ENCODE measurements around the gene SLAMF1.
"Not testable (repeated sequence)": the region's sequence is repeated elsewhere in the genome, so short reads cannot be mapped to it uniquely, and the experiment has no call there.

Gene SLAMF1

DNA sequence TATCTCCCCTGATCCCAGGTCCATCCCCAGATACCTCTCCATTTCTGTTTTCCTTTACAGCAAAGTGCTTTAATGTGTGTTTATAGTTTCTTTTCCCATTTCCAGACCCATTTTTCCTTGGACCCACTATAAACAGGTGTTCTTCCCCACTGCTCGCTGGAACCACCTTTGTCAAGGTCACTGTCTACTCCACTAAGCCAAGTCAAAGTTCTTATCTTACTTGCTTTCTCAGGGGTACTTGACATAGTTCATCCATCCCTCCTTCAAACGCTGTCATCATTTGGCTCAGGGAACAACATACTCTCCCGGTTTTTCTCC lies 8.3 kb downstream of the SLAMF1 start:
- DNase-seq: no peak

DNA sequence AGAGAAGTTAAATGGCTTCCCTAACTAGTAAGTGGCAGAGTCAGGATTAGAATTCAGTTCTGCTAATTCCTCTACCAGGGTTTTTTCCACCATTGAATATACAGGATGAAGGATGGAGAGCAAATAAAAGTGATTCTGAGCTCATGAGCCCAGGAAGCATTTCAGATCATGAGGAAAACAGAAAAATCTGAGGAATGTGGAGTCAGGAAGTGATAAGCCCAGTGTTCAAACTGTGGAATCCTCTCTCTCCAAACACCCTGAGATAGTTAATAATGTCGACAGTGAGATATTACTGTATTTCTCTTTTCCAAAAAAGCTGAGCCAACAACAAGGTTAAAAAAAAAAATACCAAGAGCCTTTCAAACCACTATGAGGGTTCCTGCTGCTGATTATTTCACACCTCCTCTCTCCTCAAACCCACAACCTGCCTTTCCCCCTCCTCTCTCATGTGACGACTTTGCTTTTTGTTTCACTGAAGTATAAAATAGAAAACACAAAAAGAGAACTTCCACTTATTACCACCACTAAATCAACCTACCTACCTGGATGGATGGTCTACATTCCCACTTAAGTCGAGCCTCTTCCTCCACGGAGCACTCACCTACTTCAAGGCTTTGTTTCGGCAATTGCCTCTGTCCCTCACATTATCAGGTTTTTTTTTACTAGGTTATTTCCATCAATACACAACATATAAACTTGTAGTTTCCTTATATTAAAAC lies 8.9 kb downstream of the SLAMF1 start:
- no peak for DNase-seq

DNA sequence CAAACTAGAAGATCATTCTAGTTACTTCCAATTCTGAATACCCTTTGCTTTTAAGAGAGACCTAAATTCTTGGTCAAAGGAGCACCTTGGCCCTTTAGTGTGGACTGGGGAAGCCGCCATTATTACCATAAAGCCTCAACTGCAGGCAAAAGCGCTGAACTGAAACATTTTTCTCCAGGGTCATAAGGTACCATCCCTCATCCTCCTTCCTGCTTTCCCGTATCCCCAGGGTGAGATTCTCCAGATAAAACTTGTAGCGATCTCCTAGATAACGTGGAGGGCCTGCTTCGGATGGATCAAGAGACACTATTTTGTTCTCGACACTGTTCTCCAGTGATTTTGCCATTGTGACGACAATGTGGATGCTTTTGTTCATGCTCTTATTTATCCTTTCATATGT lies 9.8 kb downstream of the SLAMF1 start:
- no peak for DNase-seq

DNA sequence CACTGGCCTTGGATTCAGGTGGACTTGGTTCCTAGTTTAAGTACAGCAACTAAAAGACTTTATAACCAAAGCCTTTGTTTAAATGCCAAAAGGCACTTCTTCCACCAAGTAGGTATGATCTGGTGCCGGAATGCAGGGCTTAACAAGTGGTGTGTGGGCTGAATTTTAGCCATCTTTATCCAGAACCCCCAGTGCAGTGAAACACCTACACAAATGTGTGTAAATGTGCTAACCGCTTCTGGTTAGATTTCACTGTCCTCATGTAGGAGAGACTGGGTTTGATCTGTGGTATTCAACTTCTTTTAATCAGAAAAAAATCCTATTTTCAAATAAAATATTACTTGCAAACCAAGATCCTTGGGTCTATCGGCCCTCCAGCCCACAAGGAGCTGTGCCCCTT lies 10.3 kb downstream of the SLAMF1 start:
- DNase-seq: no peak

DNA sequence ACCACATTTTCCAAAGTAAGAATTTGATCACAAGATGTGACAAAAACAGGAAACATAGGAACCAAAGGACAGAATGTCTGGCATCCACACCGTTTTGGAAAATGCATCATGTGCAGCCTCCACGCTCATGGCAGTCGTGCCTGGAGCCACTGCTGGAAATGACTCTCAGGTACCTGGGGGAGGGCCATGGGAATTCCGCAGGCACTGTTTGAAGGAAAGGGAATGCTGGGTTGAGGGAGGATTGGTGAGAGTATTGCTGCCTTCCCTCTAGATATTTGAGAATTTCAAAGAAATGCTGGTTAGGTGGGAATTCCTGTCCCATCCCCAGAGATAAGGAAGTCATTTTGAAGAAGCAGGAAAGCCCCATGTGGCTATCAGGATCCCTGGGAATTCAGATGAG lies 10.8 kb downstream of the SLAMF1 start:
- DNase-seq: no peak

DNA sequence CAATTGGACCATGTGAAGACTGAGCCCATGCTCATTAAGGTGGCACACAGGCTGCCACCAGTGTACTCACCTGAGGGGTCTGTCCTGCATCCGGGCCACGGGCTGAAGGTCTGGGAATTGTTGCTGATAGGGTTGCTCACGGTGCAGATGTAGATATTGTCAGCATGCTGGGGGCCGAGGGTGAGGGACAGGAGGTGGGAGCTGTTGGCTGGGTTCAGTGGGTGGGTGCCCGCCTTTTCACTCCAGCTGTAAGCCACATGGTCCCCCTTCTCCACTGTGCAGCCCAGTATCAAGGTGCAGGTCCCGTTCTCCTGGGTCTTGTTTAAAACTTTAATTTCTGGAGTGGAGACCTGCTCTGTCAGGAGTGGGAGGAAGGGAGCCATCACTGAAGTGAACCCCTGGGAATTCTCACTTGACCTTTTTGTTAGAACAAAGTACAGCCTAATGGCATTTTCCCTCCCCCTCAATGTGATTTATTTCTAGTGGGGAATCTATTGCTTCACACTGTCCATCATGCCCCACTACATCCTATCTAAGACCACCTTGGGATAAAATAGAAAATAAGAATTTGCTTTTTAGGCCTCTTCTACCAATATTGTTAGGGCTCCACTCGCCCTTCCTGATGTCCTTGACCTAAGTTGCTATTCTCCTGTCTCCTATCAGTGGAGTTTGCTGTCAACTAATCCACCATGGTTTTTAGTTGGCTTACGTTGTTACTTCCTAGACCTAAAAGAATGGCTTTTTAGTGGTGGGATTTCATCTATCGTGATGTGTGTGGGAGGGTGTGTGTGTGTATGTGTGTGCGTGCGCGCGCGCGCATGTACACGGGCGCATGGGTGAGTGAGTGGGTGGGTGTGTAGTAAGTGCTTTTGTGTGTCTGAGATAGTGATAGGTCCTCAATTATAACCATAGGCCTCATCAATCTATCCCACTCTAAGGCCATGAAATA lies 12.0 kb downstream of the SLAMF1 start:
- no peak for DNase-seq

DNA sequence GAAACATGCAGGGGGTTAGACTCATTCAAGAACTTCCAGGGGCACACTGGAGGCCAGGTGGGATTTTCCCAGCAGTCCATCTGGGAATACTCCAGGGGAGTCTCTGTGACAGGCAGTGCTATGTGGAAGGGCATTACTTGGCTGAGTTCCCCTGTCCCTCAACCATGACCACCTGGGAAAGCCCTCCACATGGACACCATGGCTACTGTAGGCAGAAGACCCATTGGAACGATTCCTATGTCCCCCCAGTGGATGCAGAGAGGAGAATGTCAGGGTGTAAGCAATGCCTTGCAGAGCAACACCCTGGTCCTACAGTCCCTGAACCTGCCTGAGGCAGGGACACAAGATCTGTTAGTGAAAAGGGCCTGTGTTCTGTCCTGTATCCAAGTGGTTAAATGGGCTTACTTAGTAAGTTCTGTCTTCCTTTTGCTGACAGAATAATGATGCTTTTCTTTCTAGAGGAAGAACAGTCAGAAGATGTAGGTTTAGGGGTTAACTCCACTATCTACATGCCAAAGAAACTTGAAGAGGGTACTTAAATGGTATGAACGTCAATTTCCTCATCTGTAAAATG lies 13.4 kb downstream of the SLAMF1 start:
- no peak for DNase-seq

DNA sequence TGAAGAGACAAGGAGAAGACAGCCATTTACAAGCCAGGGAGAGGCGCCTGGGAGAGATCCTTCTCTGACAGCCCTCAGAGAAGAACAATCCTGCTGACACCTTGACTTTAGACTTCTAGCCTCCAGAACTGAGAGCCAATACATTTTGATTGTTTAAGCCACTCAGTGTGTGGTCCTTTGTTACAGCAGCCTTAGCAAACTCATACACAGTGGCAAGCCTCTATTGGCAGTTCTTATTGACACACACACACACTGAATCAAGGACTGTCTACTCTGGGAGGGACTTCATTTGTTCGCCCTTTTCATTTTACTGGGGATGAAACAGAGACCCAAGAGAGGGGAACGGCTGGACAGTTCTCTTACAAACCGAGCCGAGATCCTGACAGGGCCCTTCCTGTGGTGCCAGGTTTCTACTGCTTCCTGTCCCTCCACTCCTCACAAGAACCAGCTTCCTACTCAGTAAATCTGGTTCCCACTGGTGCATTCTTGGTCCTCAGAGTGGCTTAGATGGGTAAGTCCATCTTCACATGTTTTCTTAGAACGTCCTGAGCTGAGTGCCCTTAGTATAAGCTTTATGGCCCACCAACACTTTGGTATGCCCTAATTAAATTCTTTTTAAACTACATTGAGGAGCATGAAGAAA lies 14.7 kb downstream of the SLAMF1 start:
- DNase-seq: no peak

DNA sequence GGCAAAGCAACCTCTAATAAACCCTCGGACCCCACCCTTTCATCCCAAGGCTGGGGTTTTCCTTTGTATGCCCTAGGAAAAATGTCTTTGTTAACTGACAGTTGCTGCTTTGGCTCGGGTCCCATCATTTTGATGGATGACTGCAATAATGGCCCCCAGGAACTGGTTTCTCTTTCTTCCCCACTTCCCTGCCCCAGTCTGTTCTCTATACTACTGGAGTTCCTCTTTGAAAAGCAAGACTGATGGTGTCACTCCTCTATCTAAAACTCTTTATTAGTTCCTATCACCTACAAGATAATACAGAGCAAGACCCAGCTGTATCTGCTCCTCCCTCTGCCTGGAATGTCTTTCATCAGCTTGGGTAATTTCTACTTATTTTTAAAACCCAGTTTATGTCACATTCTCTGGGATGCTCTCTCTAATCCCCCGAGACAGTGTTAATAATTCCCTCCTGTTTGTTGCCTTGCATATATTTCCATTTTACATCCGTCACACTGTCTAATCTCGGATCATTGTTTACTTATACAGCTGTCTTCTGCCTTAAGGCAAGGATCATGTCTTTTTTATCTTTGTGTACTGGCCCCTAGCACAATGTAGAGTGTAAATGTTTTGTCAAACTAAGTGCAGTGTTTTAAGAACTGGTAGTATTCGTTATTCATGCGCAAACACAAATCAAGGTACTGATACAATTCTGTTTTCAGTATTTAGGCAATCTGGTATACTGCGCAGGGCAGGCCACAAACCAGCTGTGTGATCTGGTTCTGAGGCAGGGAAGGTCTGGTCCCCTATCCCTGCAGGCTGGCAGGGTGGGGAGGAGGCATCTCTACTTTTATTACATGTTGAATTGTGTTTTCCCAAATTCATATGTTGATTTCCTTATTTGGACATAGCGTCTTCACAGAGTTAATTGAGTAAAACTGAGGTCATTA lies 16.1 kb downstream of the SLAMF1 start:
- no peak for DNase-seq

DNA sequence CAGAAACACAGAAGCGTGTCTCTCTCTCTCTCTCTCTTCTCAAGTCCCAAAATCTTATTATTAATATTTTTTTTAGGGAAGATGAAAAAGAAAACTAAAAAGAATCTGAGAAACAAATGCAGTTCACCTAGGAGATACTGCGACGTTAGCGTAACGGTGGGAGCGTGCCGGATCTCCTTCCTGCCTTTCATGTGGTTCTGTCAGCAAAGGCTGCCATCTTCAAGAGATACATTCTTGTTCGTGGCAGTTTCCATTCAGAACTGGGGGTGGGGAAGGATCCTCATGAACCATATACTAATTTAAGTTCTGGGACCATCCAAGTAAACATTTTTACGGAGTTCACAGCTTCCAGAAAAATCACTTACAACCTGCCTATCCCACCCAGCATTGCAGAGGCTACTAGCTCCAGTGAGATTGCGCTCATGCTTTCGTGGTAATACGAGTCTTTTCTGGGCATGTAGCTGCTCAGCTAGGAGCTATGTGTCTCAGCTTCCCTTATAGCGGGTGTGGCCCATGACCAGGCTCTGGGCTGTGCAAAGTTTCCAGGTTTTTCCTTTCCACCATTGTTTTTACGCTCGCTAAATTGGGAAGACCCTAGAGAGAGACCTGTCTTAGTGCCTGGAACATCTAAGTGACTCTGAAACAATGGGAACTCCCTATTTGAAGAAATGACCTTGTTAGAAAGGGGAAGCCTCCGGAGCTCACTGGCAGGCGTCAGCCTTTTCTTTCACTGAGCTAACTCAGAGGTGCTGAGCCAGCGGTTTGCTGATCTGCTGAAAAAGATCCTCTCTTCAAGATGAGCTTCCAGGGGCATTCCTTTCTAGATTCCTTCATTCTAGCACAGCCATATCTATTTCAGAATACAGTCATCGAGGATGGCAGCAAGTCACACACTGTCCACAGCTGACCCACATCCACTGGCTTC lies 17.3 kb downstream of the SLAMF1 start:
- peak; percentile 8 for DNase-seq

DNA sequence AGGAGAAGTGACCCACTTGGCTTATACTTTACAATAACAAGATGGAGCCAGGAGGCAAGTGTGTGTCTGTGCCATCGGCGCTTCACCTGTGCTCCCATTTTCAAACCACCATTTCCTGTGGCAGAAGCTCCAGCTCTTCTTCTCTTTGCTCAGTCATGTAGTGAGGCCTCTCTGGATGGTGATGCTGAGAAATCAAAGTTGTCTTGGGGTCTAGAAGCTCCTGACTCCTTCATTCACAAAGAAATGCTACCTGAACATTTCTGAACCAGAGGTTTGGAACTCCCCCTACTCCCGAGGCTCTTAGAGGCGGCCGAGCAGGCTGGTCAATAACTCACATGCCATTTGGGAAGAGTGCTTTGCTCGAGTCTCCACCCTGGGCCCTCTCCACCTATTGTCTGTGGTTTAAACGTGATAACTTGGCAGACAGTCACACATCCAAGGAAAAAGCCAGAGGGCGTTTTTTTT lies 18.0 kb downstream of the SLAMF1 start:
- no peak for DNase-seq

DNA sequence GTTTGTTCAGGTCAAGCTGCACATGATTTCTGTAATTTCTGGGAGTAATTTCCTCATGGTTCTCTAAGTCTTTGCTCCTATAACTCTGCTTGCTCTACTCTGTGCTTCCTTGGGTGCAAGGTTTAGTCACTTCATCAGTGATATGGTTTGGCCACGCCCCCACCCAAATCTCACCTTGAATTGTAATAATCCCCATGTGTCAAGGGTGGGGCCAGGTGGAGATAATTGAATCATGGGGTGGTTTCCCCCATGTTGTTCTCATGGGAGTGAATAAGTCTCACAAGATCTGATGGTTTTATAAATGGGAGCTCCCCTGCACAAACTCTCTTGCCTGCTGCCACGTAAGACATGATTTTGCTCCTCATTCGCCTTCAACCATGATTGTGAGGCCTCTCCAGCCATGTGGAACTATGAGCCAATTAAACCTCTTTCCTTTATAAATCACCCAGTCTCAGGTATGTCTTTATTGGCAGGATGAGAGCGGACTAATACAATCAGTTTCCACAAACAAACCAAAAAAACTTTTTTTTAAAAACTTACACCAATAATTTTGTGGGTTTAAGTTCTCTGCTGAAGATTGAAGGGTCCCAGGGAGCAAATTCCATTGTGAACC lies 19.1 kb downstream of the SLAMF1 start:
- DNase-seq: not testable (repeated sequence)

DNA sequence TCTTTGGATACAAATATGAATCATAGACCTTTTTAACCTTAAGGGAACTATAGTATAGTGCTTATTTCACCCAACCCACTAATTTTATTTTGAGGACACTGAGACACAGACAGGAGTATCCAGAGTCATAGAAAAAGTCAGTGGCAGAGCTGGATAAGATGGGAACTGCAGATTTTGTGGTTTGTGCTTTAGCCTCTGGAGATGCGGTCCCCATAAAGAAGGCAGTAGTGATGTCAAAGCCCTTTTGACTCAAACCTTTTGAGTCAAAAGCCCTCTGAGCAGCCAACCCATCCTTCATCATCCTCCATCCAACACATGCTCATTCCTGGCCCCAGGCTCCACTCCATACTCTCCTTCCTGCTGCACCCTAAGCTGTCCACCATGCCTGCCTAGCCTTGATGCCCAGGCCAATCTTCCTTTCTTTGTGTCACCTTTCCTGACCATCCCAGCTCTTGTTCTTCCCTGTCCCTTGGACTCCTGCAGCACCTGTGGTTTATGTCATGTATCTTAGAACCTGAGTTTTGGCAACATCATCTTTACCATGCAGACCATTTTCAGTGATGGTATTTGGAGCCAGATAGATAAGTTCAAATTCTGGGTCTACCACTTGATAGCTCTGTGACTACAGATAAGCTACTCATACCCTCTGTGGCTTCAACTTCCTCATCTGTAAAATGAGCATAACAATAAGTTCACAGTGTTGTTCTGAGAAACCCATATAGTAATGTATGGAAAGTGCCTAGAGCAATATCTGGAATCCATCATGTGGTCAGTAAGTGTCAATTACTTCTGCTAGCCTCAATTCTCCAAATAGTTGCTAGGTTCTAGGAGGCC lies 20.1 kb downstream of the SLAMF1 start:
- DNase-seq: no peak

DNA sequence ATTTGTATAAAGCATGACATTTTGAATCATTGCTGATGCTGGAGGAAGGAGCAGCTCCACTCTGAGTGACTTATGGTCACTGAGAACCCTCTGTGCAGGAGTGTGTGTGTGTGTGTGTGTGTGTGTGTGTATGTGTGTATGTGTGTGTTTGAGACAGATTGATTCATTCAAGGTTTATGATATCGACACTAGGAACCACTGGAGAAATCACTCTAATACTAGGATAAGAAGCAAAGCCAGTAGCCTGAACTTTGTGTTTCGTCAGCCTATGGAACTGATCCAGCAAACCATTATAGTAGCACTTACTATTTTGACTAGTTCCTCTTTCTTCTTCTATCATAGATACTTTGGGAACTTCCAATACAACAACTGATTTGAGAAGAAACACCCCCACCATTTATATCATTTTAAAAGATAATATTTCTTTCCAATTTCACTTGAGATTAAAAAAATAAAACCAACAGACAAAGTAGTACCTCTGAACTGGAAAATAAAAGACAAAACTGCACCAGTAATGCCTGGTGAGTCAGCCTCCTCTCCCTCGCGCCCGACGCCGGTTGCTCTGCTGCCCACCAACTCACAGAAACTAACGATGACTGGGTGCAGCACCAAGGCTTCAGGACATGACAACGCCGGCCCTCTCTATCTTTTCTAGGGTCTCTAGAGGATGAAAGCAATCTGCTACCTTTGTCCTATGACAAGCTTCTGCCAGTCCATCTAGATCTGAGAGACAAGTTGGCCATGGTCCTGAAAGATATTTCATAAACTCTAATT lies 20.9 kb downstream of the SLAMF1 start:
- peak; percentile 1 for DNase-seq

DNA sequence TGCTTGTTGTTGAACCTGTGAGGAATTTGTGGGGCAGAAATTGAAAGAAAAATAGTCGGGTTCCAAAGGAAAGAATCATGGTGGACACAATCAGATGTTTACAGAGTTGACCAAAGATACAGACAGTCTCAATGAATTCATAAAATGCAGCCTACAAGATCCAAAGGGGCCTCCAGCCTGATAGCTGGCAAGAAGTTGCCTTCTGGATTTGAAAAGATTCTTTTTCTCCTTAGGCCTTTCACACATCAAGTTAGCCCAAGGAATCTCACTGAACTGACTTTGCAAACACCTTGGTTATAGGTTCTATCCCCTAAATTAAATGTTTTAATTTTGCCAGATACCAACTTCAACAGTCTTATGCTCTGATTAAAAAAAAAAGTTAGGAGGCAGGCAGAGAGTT lies 21.5 kb downstream of the SLAMF1 start:
- DNase-seq: no peak

DNA sequence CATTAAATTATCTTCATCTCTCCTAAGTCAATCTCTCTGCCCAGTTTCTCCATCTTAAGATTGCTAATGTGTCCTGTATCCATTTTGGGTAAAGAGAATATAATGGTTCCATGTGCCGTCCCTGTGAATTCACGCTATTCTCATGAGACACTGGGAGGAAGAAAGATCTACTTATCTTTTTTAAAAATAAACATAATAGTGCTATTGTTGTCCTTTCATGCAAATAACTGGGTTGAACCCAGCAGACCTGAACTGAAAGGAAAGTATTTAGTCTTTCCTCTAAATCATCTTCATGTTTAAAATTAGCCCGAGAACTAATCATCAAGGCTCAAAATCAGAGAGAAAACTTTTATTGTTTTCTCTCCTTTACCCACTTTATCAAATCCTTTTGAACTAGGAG lies 22.4 kb downstream of the SLAMF1 start:
- no peak for DNase-seq

DNA sequence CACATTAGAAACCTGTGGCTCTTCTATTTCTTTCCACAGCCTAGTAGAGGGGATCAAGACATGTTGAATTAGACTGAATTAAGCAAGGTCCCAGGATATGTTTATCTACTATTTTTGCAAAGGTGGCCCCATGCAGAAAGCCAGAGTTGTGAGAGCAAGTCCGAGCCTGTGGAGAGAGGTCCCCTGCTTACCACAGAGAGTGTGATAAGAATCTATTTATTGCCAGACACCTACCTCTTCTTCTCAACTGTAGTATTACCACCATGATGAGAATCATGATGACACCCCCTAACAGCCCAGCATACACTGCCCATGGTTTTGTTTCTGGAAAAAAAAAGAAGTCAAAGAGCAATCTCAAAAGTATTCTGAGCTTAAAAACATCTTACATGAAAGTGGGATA lies 23.0 kb downstream of the SLAMF1 start:
- DNase-seq: no peak

DNA sequence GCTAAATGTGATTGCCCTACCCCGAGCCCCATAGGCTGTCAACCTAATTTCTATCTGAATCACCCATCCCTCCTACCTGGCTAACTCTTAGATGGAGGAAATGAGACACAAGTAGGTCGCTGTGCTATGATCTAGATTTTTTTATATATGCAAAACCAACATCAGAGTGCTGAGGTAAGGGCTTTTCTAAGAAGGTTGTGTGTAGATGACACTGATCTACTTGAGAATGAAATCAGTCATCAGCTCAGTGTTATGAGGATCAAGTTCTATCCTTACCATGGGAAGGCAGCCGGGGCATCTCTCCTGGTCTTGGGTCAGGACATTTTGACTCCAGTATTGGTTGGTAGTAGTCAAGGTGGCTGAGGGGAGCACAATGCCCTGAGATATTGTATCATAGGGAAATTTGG lies 23.6 kb downstream of the SLAMF1 start:
- DNase-seq: no peak
